Endothelial cell of umbilical vein (primary cell): ENCODE measurements around the gene LRFN2. TPM values are rescaled to one million over a fixed set of nuclear protein-coding genes. Genes with fewer than 3 reads are reported as not detected.

Experiments
- BruUV-seq: library from RNA; stranded (reverse); fragments of 400-500 nt; replicated peaks from 2 replicates; lab custom pipeline; 2021; lab: Mats Ljungman, UMichigan
- CTCF ChIA-PET: fragments of 300-600, 350-600 bp; sonication (Branson Sonifier 250); formaldehyde crosslinking; loops from one replicate; lab custom pipeline; 2021; ENCODE audit warnings: antibody characterized with exemption, inconsistent platforms; lab: Charles Lee
- POLR2A ChIA-PET: fragments of 300-600, 350-600 bp; sonication (Branson Sonifier 250); formaldehyde crosslinking; loops from one replicate; lab custom pipeline; 2021; ENCODE audit warnings: antibody characterized with exemption, inconsistent platforms; lab: Charles Lee
- DNase-seq: peaks from one replicate; pipeline ENCODE4 v3.0.0-alpha.2; 2011; ENCODE audit warnings: low read depth, low spot score
- FAIRE-seq: peaks from 2 replicates; lab custom pipeline; 2011; peaks lifted over from hg19 to GRCh38; lab: Jason Lieb, UNC
- H2AFZ ChIP-seq: 2 replicates; pipeline ENCODE4 v1.6.0; 2012; ENCODE audit warnings: low read depth, low read length, control low read depth, inconsistent platforms
- H3K27ac ChIP-seq: 2 replicates; pipeline ENCODE4 v1.5.1; 2011; ENCODE audit warnings: low read depth, mild to moderate bottlenecking, control low read depth, low read length, moderate library complexity; ENCODE audit not compliant: insufficient read depth
- H3K27me3 ChIP-seq, 2 experiments: 2 replicates each; pipeline versions ENCODE4 v1.6.0 to v1.6.1; 2011; ENCODE audit warnings: low read length in 2 of 2, mixed read lengths in 1 of 2; ENCODE audit not compliant: control insufficient read depth in 2 of 2, insufficient read depth in 2 of 2
- H3K36me3 ChIP-seq, 2 experiments: 2 replicates in 1 of 2; 3 replicates in 1 of 2; pipeline ENCODE4 v1.5.1; 2011; ENCODE audit warnings: low read length in 2 of 2, mild to moderate bottlenecking in 1 of 2, moderate library complexity in 1 of 2; ENCODE audit not compliant: control insufficient read depth in 2 of 2, insufficient read depth in 2 of 2; ENCODE audit errors: extremely low read depth in 1 of 2
- H3K4me1 ChIP-seq: 3 replicates; pipeline ENCODE4 v1.5.1; 2011; ENCODE audit warnings: mild to moderate bottlenecking, low read length; ENCODE audit not compliant: control insufficient read depth, insufficient read depth; ENCODE audit errors: extremely low read depth
- H3K4me2 ChIP-seq: 2 replicates; pipeline ENCODE4 v1.6.1; 2011; ENCODE audit warnings: low read length, control low read depth, mixed read lengths; ENCODE audit not compliant: insufficient read depth
- H3K4me3 ChIP-seq, 3 experiments: fragments of 200-600 bp in 1 of 3; sonication (generic), shearing (Covaris generic) in 1 of 3; replicated peaks in 1 of 3; 2 replicates each; pipeline ENCODE4 v1.5.1; 2011 to 2016; ENCODE audit warnings: control low read depth in 3 of 3, low read length in 3 of 3, mild to moderate bottlenecking in 2 of 3, inconsistent platforms in 1 of 3, low read depth in 1 of 3, moderate library complexity in 1 of 3; ENCODE audit not compliant: insufficient read depth in 1 of 3
- H3K79me2 ChIP-seq: 2 replicates; pipeline ENCODE4 v1.6.0; 2012; ENCODE audit warnings: low read length, inconsistent platforms; ENCODE audit not compliant: control insufficient read depth, insufficient read depth
- H3K9ac ChIP-seq: replicated peaks from 2 replicates; pipeline ENCODE3; 2011; ENCODE audit warnings: low read length, control low read depth; ENCODE audit not compliant: insufficient read depth; ENCODE audit errors: extremely low read depth
- H3K9me1 ChIP-seq: replicated peaks from 3 replicates; pipeline ENCODE4 v1.6.0; 2011; ENCODE audit warnings: mild to moderate bottlenecking, low read length; ENCODE audit not compliant: control insufficient read depth, insufficient read depth; ENCODE audit errors: extremely low read depth
- H3K9me3 ChIP-seq: replicated peaks from 2 replicates; pipeline ENCODE4 v1.5.1; 2012; ENCODE audit warnings: low read length, inconsistent platforms; ENCODE audit not compliant: control insufficient read depth, insufficient read depth
- H4K20me1 ChIP-seq: replicated peaks from 2 replicates; pipeline ENCODE3; 2011; ENCODE audit warnings: mild to moderate bottlenecking, low read length; ENCODE audit not compliant: control insufficient read depth, insufficient read depth; ENCODE audit errors: extremely low read depth
- CTCF ChIP-seq, 2 donors: IDR thresholded peaks; 1 replicate in 1 of 2; 2 replicates in 1 of 2; pipeline ENCODE4 v1.5.1; 2011; ENCODE audit warnings: low read length in 2 of 2, mild to moderate bottlenecking in 2 of 2, moderate library complexity in 2 of 2, control low read depth in 1 of 2, inconsistent platforms in 1 of 2, low read depth in 1 of 2; ENCODE audit not compliant: insufficient read depth in 1 of 2; ENCODE audit errors: extremely low read depth in 1 of 2
- FOS ChIP-seq: IDR thresholded peaks from 2 replicates; pipeline ENCODE4 v1.6.1; 2011; ENCODE audit warnings: mild to moderate bottlenecking, low read length, moderate library complexity, borderline replicate concordance; ENCODE audit not compliant: insufficient read depth
- GATA2 ChIP-seq: IDR thresholded peaks from 2 replicates; pipeline ENCODE4 v1.7.0; 2011; ENCODE audit warnings: low read depth, mild to moderate bottlenecking, moderate library complexity, mixed read lengths, low read length; ENCODE audit not compliant: insufficient read length, insufficient read depth
- JUN ChIP-seq: IDR thresholded peaks from 2 replicates; pipeline ENCODE4 v1.6.1; 2011; ENCODE audit warnings: borderline replicate concordance, low read depth; ENCODE audit not compliant: insufficient read length, insufficient read depth
- MYC ChIP-seq: IDR thresholded peaks from one replicate; pipeline ENCODE4 v1.6.1; 2011; ENCODE audit warnings: mild to moderate bottlenecking, low read depth, low read length
- POLR2A ChIP-seq: IDR thresholded peaks from 2 replicates; pipeline ENCODE4 v1.6.1; 2012; ENCODE audit warnings: low read depth, mild to moderate bottlenecking, control low read depth, low read length
- POLR2AphosphoS5 ChIP-seq: IDR thresholded peaks from 2 replicates; pipeline ENCODE4 v1.6.1; 2012; ENCODE audit warnings: low read depth, mild to moderate bottlenecking, control low read depth, low read length, moderate library complexity; ENCODE audit not compliant: insufficient read depth
- dilution Hi-C: fragments of 300-500 bp; cut with MboI; formaldehyde crosslinking; loops from one replicate; pipeline ENCODE4 v1.15.0; 2019; ENCODE audit warnings: low sequenced_read_pairs; ENCODE audit not compliant: extremely low pct_ligation_motif_present
- intact Hi-C: fragments of 100-400 bp; cut with micrococcal nuclease; formaldehyde crosslinking; loops from one replicate; pipeline ENCODE4 v1.10.0; 2022
- polyA plus RNA-seq, 4 experiments: library from polyadenylated mRNA; depleted of rRNA in 3 of 4; stranded (reverse) in 3 of 4; unstranded in 1 of 4; fragments of >200 nt; gene quantifications; 2 replicates each; pipeline versions ENCODE4 v1.2.1 to v1.2.3, GENCODE V29; 2011 to 2012; ENCODE audit warnings: missing spikeins in 1 of 4
- total RNA-seq: library from RNA; stranded (reverse); gene quantifications from 2 replicates; pipeline ENCODE4 v1.2.3, GENCODE V29; 2021
- TF ChIP-seq, protein P1 (sequence below): IDR thresholded peaks from 2 replicates; pipeline ENCODE4 v1.6.1; 2011; ENCODE audit not compliant: insufficient read depth, insufficient read length

The LRFN2 gene
- total and polyA plus RNA-seq, 2 donors (not counting 3 experiments of a cell fraction or from before 2014, with no cell fraction given), result not detected

GRCh38 chr6:40582892-40583291 lies 4.3 kb downstream of the LRFN2 start:
- ChIA-PET POLR2A (no interaction called here), CTCF (no interaction called here)
- H3K4me1 ChIP-seq, result no peaks in the 10 kb centered on the region
- no peaks in the 10 kb centered on the region for H3K9me1 ChIP-seq
- peaks cover 25 to 27% of the 10 kb centered on the region in 2 experiments for H3K27me3 ChIP-seq
- dilution Hi-C loops (no loop called here), intact Hi-C loops (no loop called here)
- H3K4me3 ChIP-seq, result no peak overlapping the region
- no peaks in the 10 kb centered on the region for H3K79me2 ChIP-seq
- no peak overlapping the region for H2AFZ ChIP-seq
- no peak overlapping the region for H3K27ac ChIP-seq
- no peak overlapping the region for H3K9ac ChIP-seq
- TF ChIP-seq JUN, result no peak
- TF ChIP-seq POLR2A, result no peak
- TF ChIP-seq FOS, result no peak
- no peak for TF ChIP-seq GATA2
- TF ChIP-seq, protein P1, sequence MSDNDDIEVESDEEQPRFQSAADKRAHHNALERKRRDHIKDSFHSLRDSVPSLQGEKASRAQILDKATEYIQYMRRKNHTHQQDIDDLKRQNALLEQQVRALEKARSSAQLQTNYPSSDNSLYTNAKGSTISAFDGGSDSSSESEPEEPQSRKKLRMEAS, result no peak
- no peak for TF ChIP-seq MYC
- no peak for TF ChIP-seq POLR2AphosphoS5
- no TSS peak for BruUV-seq
- no peaks in the 10 kb centered on the region for H3K36me3 ChIP-seq
- H3K4me2 ChIP-seq, result no peak overlapping the region
- H4K20me1 ChIP-seq, result no peaks in the 10 kb centered on the region
- H3K9me3 ChIP-seq, result no peaks in the 10 kb centered on the region
- FAIRE-seq (no peak), DNase-seq (no peak)

DNA sequence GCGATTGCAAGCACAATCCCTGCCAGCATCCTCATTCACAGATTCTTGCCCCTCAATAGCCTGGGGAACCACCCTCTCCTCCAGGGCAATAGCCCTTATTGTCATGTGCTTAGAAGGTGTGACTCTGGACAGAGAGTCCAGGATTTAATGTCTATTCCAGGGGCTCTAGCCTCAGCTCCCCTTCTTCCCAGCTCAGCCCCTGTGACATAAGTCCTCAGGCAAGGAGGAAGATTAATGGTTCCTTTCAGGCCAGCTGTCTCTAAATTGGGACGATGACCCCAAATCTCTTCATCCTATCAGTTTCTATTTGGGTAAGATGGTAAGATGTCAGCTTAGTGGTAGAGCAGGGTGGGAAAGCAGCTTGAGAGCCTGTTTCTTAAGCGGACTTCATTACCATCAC lies 8.1 kb downstream of the LRFN2 start:
- no peak for FAIRE-seq
- ChIA-PET CTCF (interaction anchor here (1.1 to 1.5 kb wide), 2 partner anchors 8 to 477 kb away, joined by 3 to 4 read pairs; partner anchors contain the start of gene LRFN2), POLR2A (no interaction called here)
- Histone ChIP-seq H3K79me2 (no peaks in the 10 kb centered on the region), H4K20me1 (no peaks in the 10 kb centered on the region), H3K36me3 (no peaks in the 10 kb centered on the region), H3K4me1 (no peaks in the 10 kb centered on the region), H2AFZ (no peak overlapping the region), H3K9ac (no peak overlapping the region), H3K9me3 (no peaks in the 10 kb centered on the region), H3K4me2 (no peak overlapping the region), H3K4me3 (no peak overlapping the region), H3K27ac (no peak overlapping the region), H3K9me1 (no peaks in the 10 kb centered on the region), H3K27me3 (no peaks in the 10 kb centered on the region)
- DNase-seq, result no peak
- BruUV-seq, result no TSS peak
- intact Hi-C loops, result no loop called here
- dilution Hi-C loops, result no loop called here
- TF ChIP-seq GATA2 (no peak), CTCF (IDR thresholded peaks at IDR 0.05; ENCODE audit: extremely low read depth in 1 of 2, insufficient read depth in 1 of 2, low read depth in 1 of 2, low read length in 2 of 2) (no peak), POLR2A (no peak), MYC (no peak)
- TF ChIP-seq, protein P1, result no peak
